Sigmoid colon (tissue), 4 donors: ENCODE results near the gene PDCD7.

ENCODE experiments used
- CTCF ChIP-seq, 4 experiments: fragments of 450-650 bp in 3 of 4; fragments of 200-600 bp in 1 of 4; IDR thresholded peaks; one replicate each; pipeline ENCODE4 v1.5.1; 2016 to 2019; ENCODE audit warnings: antibody characterized with exemption in 4 of 4, mild to moderate bottlenecking in 3 of 4, moderate library complexity in 2 of 4
- EP300 ChIP-seq, 4 donors: sonication (generic); formaldehyde crosslinking; IDR thresholded peaks; one replicate each; pipeline ENCODE4 v1.6.1; 2017; ENCODE audit warnings: antibody characterized with exemption in 4 of 4

- TF ChIP-seq CTCF (IDR thresholded peaks at IDR 0.05): no peak
- TF ChIP-seq EP300 (IDR thresholded peaks at IDR 0.05): no peak
Observed at GRCh38 chr15:65072027-65072426, 61.6 kb downstream of the PDCD7 start.
